AG08395 (cell line): ENCODE results near the gene MYB.
"Not testable (repeated sequence)": the region's sequence is repeated elsewhere in the genome, so short reads cannot be mapped to it uniquely, and the experiment has no call there.

Experiments used
- DNase-seq: peaks from one replicate; pipeline ENCODE4 v3.0.0; 2012; ENCODE audit warnings: mixed read lengths, low spot score

MYB gene

DNA sequence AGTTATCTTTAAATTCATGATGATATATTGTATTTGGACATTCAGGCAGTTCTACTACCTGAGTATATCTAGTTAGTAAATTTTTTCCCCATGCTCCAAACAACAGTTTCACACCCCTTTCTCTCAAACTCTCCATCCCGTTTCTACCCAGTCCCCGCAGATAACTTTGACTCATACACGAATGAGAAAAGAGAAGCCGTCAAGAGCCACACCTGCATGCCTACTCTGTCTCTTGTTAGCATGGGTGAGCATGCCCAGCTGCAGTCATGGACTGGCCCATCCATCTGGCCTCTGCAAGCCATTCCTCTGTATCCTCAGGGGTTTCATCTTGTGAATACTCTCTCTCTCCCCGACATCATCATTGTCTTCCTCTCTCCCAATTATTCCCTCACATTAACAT is 41.5 kb downstream of the MYB start:
- no peak for DNase-seq

DNA sequence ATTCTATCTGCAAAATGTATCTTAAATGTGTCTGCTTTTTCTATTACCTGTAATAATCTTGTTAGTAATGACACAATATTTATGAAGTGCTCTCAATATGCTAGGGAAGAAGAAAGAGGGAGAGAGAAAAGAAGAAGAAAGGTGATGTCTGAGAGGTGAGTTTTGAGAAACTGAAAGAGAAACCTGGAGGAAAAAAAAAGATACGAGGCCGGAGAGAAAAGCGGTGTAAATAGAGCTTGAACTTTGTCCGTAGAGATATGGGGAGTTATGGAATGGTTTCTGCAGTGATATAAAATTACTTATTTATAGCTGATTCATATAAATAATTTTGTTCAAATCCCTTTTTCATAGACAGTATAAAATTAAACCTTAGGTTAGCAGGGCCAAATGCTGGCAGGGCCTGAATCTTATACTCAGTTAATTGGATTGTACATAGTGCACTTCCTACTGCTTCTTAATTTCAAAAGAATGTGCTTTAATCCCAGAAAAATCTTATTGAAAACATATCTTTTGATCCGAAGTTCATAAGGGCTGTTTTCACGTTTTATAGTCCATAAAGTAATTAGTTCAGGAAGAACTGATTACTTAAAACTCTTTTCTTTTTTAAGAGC is 43.0 kb downstream of the MYB start:
- no peak for DNase-seq

GRCh38 chr6:135225911-135226310 is 44.8 kb downstream of the MYB start:
- DNase-seq = no peak

GRCh38 chr6:135226537-135226936 is 45.4 kb downstream of the MYB start:
- DNase-seq = no peak

DNA sequence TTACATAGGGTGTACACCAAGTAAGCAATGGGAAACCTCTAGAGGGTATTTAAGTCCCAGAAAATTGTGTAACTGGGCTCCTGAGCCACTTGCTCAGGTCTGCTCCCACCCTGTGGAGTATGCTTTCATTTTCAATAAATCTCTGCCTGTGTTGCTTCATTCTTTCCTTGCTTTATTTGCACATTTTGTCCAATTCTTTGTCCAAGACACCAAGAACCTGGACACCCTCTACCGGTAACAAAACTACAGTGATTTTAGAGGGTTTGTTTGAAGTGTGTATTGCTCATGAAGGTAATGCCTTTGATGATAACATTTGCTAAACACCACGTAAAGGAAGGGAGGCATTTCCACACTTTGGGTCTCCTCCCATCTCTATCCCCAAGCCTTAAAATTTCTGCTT is 46.2 kb downstream of the MYB start:
- DNase-seq = no peak

GRCh38 chr6:135227758-135228157 is 46.6 kb downstream of the MYB start:
- no peak for DNase-seq

DNA sequence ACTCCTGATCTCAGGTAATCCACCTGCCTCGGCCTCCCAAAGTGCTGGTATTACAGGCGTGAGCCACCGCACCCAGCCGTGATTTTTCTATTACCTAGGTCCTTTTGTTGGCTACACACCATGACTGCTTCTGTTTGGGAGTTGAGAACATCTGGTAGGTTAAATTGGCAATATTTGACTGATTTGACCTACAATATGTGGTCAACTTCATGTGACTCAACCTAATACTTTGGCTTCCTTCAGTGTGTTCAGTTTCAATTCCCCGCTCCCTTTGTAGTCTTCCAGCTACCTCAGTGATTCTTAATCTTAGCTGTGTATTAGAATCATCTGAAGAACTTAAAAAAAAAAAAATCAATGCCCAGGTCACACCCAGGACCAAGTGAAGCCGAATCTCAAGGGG is 47.4 kb downstream of the MYB start:
- no peak for DNase-seq

GRCh38 chr6:135229996-135230395 is 48.9 kb downstream of the MYB start:
- no peak for DNase-seq

DNA sequence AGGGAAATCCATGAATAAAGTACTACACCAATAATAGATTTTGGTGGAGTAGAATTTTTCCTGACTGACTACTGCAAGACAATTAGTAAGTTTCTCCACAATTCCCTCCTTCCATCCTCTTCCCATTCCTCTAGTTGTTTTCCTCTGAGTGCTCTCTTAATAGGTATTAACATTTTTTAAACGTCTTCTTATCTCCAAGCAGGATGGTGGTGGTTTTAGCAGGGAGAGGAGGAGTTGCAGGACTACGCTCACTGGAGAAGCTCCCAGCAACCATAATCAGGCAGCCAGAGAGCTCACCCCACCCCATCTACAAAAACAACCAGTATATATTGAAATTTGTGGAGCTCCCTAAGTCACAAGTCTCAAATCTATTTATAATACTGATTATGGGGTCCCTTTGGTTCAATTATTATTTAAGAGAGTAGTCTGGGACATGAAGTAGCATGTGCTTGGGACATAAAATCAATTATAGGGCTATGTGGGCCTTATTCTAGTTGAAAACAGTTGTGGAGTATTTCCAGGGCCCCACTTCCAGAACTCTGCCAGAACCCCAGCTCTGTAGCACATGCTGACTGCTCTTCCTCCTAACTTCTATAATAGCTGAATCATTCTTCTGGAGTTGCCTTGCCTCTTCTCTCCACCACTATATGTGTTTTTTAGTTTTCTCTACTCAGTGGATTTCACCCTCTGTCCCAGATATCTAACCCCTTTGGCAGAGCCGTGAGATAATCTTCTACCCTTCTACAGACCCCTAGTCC is 49.8 kb downstream of the MYB start:
- no peak for DNase-seq

GRCh38 chr6:135231469-135231844 is 50.3 kb downstream of the MYB start:
- no peak for DNase-seq

DNA sequence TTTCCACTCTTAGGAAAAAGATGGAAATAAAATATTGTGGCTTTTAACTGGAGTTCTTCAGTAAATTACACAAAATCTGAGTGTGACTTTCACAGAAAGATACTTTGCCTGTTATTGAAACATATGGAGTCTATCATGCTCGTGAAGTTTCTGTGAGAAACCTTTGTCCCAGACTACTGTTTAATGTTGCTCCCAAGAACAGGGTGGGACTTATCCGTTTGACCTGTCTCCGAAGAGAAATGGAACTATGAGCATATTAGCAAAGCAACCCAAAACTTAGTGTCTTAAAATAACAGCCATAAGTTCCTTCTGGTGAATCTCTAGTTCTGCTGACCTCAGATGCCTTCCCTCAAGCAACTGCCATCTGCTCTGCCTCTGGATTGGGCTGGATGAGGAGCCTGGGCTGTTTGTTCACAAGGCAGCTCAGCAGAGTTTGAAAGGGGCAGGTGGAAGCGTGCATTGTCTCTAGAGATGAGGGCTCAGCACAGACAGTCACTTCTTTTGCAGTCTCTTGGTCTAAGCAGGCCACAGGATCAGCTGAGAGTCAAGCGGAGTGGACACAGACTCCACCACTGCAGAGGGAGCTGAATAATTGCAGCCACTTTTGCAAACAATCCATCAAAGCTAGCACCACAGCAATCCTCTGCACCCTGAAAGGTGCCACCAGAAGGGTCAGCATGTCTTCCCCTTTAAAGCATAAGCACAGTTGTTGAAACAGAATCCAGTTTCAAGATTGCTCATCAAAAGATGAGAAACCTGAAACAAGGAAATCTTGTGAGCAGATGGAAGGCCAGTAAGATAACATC is 52.8 kb downstream of the MYB start:
- no peak for DNase-seq

GRCh38 chr6:135234492-135234780 is 53.3 kb downstream of the MYB start:
- DNase-seq = no peak

DNA sequence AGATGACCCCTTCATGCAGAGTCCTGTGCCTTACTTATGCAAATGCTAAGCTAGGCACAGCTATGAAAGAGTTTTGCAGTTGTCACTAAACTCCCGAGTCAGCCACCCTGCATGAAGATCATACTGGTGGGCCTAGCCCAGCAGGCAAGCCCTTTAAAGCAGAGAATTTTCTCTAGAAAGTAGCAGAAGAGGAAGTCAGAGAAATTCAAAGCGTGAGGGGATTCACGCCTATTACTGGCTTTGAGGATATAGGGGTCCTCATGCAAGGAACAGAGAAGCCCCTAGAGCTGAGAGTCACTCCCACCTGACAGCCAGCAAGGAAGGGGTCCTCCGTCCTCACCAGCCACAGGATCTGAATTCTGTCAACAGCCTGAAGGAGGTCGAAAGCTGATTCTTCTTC is 54.6 kb downstream of the MYB start:
- no peak for DNase-seq

DNA sequence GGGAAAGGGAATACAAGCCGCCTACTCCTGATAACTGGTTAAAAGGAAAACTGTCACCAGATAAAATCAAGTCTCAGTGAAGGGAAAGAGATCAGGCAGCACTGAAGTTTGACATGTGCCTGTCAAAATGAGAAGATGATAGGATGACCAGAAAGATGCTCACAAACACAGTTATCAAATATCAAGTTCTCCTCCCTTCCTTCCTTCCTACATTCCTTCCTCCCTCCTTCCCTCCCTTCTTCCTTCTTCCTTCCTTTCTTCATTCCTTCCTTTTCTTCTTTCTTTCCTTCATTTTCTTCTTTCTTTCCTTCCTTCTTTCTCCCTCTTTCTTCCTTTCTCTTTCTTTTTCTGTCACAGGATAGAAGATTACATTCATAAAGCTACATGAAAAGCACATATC is 55.2 kb downstream of the MYB start:
- no peak for DNase-seq

DNA sequence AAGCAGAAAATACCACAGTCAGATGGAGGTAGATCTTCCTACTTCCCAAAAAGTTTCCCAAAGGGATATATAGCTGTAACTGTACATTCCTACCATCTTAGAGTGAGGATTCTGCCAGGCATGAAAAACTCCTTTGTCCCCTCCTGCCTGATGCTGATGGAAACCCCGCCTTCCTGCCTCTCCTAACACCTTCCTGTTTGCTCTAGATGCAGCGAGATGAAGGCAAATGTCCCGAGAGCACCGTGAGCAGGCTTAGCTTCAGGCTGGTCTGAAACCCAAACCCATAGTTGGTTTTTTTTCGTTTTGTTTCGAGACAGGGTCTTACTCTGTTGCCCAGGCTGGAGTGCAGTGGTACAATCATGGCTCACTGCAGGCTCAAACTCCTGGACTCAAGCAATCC is 55.6 kb downstream of the MYB start:
- DNase-seq = no peak

- DNase-seq = no peak
Measured at GRCh38 chr6:135240711-135241110, 59.6 kb downstream of the MYB start.

DNA sequence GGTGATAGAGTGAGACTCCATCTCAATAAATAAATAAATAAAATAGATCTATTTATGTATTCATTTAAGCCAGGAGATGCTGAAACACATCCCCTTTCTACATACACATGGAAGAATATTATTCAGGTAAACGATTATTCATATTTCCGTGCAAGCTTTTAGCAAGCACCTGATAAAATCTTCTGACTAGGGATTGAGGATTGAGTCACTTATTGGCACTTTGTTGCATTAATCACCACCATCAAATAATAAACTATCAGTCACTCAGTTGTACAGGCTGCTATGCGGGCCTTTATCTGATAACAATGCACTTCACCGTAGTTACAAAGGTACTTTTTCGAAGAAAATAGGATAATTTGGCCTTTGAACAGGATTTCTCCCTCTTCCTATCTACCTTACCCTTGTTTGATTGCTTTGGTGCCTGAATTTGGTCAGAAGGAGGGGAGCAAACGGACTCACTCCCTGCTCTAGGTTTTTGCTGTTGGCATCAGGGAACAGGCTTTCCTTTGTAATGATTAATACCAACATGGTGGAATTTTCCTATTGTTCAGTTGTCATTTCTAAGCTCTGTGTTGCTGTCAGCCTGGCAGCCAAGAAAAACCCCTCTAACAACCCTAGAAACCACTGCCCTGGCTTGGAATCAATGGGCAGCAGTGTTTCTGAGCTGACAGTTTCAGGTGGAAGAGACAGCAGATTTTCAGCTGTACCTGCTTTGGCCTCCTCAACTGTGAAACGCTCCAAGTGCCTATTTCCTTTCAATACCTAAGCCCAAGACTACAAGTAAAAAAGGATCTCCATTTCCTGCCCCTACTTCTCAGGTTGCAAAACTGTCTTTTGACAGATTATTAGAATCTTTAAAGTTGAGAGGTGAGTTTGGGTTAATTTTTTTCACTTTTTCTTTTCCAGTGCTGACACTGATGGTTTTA is 63.0 kb downstream of the MYB start:
- DNase-seq = no peak

DNA sequence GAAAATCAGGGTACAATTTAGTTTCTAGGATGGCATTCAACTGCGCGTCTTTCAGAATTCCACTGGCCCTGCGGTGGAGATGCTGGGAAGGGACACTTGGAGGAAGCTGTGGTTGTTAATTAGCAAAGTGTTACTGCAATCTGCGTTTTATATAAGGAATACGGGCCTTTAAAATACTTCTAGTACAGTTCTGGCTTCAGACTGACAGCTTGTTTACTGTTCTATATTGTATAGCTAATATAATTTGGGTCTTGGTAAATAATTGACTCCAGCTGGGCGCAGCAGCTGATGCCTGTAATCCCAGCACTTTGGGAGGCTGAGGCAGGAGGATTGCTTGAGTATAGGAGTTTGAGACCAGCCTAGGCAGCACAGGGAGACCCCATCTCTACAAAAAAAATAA is 63.7 kb downstream of the MYB start:
- no peak for DNase-seq

- DNase-seq = not testable (repeated sequence)
Measured at GRCh38 chr6:135246412-135247012, 65.4 kb downstream of the MYB start.

GRCh38 chr6:135250234-135250633 is 69.1 kb downstream of the MYB start:
- DNase-seq = no peak

- DNase-seq = no peak
Measured at GRCh38 chr6:135250751-135251497, 69.8 kb downstream of the MYB start.
